Natural killer cell (primary cell): ENCODE measurements around the gene AOAH. TPM values are rescaled to one million over a fixed set of nuclear protein-coding genes. Genes with fewer than 3 reads are reported as not detected.

Source experiments
- ATAC-seq, 3 donors: fragments of 150-1000 bp in 2 of 3; fragments of 200-7000 bp in 1 of 3; cut with Tn5 transposase; 1 replicate in 1 of 3; 2 replicates in 2 of 3; pipeline ENCODE4 v1.10.0; 2021; ENCODE audit warnings: mild to moderate bottlenecking in 2 of 3, moderate library complexity in 2 of 3
- DNase-seq, 2 donors: peaks; one replicate each; pipeline versions ENCODE4 v3.0.0 to v3.0.0-alpha.2; 2013 to 2021; ENCODE audit warnings: mixed read lengths in 1 of 2
- H3K27ac ChIP-seq: one replicate; pipeline ENCODE4 v1.5.1; 2013; ENCODE audit warnings: mild to moderate bottlenecking, low read length
- H3K27me3 ChIP-seq: one replicate; pipeline ENCODE4 v1.6.1; 2013; ENCODE audit warnings: low read length; ENCODE audit not compliant: control insufficient read depth, insufficient read depth
- H3K36me3 ChIP-seq: one replicate; pipeline ENCODE4 v1.6.1; 2013; ENCODE audit warnings: low read length; ENCODE audit not compliant: control insufficient read depth, insufficient read depth
- H3K4me1 ChIP-seq: one replicate; pipeline ENCODE4 v1.6.1; 2013; ENCODE audit warnings: low read length; ENCODE audit not compliant: control insufficient read depth, insufficient read depth
- H3K4me3 ChIP-seq: one replicate; pipeline ENCODE4 v1.5.1; 2013; ENCODE audit warnings: low read length
- H3K9me3 ChIP-seq: one replicate; pipeline ENCODE4 v1.6.1; 2013; ENCODE audit warnings: low read length; ENCODE audit not compliant: control insufficient read depth, insufficient read depth
- H3K27ac Mint-ChIP-seq, 2 donors: one replicate each; pipeline ENCODE4 v1.8.0; 2022; ENCODE audit warnings: mild to moderate bottlenecking in 2 of 2, mixed read lengths in 2 of 2, moderate library complexity in 1 of 2
- H3K27me3 Mint-ChIP-seq, 2 donors: one replicate each; pipeline ENCODE4 v1.8.0; 2022; ENCODE audit warnings: low read depth in 2 of 2, mixed read lengths in 2 of 2
- H3K36me3 Mint-ChIP-seq: one replicate; pipeline ENCODE4 v1.8.0; 2022; ENCODE audit warnings: mixed read lengths
- H3K4me1 Mint-ChIP-seq, 2 donors: one replicate each; pipeline ENCODE4 v1.8.0; 2022; ENCODE audit warnings: mixed read lengths in 2 of 2
- H3K4me3 Mint-ChIP-seq: one replicate; pipeline ENCODE4 v1.8.0; 2022; ENCODE audit warnings: mild to moderate bottlenecking, moderate library complexity, mixed read lengths
- H3K9me3 Mint-ChIP-seq, 2 donors: one replicate each; pipeline ENCODE4 v1.8.0; 2022; ENCODE audit warnings: mixed read lengths in 2 of 2
- CTCF ChIP-seq: fragments of 200-600 bp; IDR thresholded peaks from one replicate; pipeline ENCODE4 v1.8.0; 2022; ENCODE audit warnings: antibody characterized with exemption
- WGBS: methylation state at CpG from one replicate; pipeline ENCODE4 v1.1.7; 2013; ENCODE audit warnings: missing lambda C conversion rate; ENCODE audit not compliant: insufficient coverage; 5-methylcytosine and 5-hydroxymethylcytosine counted together
- intact Hi-C: fragments of 100-400 bp; cut with micrococcal nuclease; formaldehyde crosslinking; loops from one replicate; pipeline ENCODE4 v1.14.2; 2022
- total RNA-seq, 4 donors: library from RNA; stranded (reverse); fragments of 120-200 nt in 1 of 4; gene quantifications; one replicate each; pipeline versions ENCODE4 v1.2.3 to v1.2.4, GENCODE V29; 2013 to 2022

The AOAH gene
- total RNA-seq, 3 donors from 2014 or later (not counting 1 experiment from before 2014, with no cell fraction given): 263 to 403 (median 312) TPM

GRCh38 chr7:36710186-36710791 is 14.0 kb downstream of the AOAH start:
- Mint-ChIP-seq H3K9me3 (peaks cover 0 to 5% of the 10 kb centered on the region in 2 donors), H3K4me3 (peak overlapping the region; percentile 81), H3K4me1 (peaks cover 92 to 93% of the 10 kb centered on the region in 2 donors), H3K36me3 (peaks cover 60% of the 10 kb centered on the region), H3K27me3 (no peaks in the 10 kb centered on the region), H3K27ac (peak overlapping the region; percentile 91 to 97)
- Histone ChIP-seq H3K4me3 (no peak overlapping the region), H3K27me3 (no peaks in the 10 kb centered on the region), H3K4me1 (peaks cover 22% of the 10 kb centered on the region), H3K27ac (no peak overlapping the region), H3K36me3 (peaks cover 27% of the 10 kb centered on the region), H3K9me3 (peaks cover 2% of the 10 kb centered on the region)
- no peak for DNase-seq
- TF ChIP-seq CTCF: no peak
- intact Hi-C loops: no loop called here
- no peak for ATAC-seq
- 94% methylated on average over 2 of the region's 3 CpGs for WGBS

DNA sequence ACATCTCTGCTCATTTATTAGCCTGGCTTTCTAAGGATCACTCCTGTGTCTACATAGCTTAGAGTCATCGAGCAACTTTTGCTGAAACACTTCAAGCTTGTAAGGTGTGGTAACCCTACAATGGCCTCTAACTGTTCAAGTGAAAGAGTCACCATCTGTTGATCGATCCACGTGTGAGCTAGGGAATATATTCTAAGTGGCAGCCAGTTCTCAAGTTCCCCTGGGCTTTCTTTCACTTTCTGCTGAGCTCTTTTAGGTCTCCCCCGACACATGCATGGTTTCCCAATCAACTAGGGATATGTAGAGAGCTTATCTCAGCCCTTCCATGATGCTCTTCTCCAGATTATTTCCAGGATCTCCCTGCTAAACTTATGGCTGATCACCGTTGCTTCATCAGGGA is 15.5 kb downstream of the AOAH start:
- no peak for TF ChIP-seq CTCF
- Mint-ChIP-seq H3K4me1 (peaks cover 97 to 99% of the 10 kb centered on the region in 2 donors), H3K36me3 (peaks cover 75% of the 10 kb centered on the region), H3K27ac (peak overlapping the region; percentile 91 to 97), H3K4me3 (peak overlapping the region; percentile 81), H3K27me3 (no peaks in the 10 kb centered on the region), H3K9me3 (peaks cover 0 to 9% of the 10 kb centered on the region in 2 donors)
- peak overlapping the region; percentile 41 for H3K27ac ChIP-seq
- H3K27me3 ChIP-seq: no peaks in the 10 kb centered on the region
- peaks cover 2% of the 10 kb centered on the region for H3K9me3 ChIP-seq
- peaks cover 27% of the 10 kb centered on the region for H3K36me3 ChIP-seq
- peak in 1 of 2 donors; percentile 37 for DNase-seq
- H3K4me1 ChIP-seq: peaks cover 22% of the 10 kb centered on the region
- intact Hi-C loops: loop anchor here (2.0 kb wide), 1 partner anchor 14 kb away; no protein-coding TSS in a partner anchor
- ATAC-seq: peak; percentile 54 to 63 (median 61)
- WGBS: 51% methylated on average over 5 of the region's 5 CpGs
- no peak overlapping the region for H3K4me3 ChIP-seq

DNA sequence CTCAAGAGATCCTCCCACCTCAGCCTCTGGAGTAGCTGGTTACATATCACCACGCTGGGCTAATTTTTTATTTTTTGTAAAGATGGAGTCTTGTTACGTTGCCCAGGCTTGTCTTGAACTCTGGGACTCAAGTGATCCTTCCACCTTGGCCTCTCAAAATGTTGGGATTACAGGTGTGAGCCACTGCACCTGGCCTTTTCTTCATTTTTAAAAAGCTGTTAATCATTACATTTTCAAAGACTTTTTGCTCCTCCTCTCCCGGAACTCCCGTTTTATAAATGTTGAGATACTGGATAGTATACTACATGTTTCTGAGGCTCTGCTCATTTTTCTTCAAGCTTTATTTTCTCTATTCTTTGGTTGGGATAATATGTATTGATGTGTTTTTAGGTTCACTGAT is 16.4 kb downstream of the AOAH start:
- H3K36me3 ChIP-seq: peaks cover 27% of the 10 kb centered on the region
- Mint-ChIP-seq H3K27me3 (no peaks in the 10 kb centered on the region), H3K36me3 (peaks cover 78% of the 10 kb centered on the region), H3K9me3 (peaks cover 0 to 10% of the 10 kb centered on the region in 2 donors), H3K27ac (peak overlapping the region; percentile 91 to 97), H3K4me1 (peaks cover 95 to 98% of the 10 kb centered on the region in 2 donors), H3K4me3 (no peak overlapping the region)
- TF ChIP-seq CTCF: no peak
- intact Hi-C loops: loop anchor here (2.0 kb wide), 1 partner anchor 15 kb away; no protein-coding TSS in a partner anchor
- no peak overlapping the region for H3K27ac ChIP-seq
- H3K4me3 ChIP-seq: no peak overlapping the region
- 85% methylated on average over 2 of the region's 4 CpGs for WGBS
- DNase-seq (no peak), ATAC-seq (no peak)
- H3K9me3 ChIP-seq: peaks cover 2% of the 10 kb centered on the region
- no peaks in the 10 kb centered on the region for H3K27me3 ChIP-seq
- peaks cover 26% of the 10 kb centered on the region for H3K4me1 ChIP-seq
